ENCODE results near the gene UBE2QL1.

UBE2QL1 gene

GRCh38 chr5:6484446-6484845, 35.8 kb downstream of the UBE2QL1 start:
- H3K27me3 ChIP-seq (ENCODE audit: insufficient read depth, low read length), result no peaks in the 10 kb centered on the region; the same call in 1 of the 2 replicates
- H3K9me2 ChIP-seq (ENCODE audit: low read depth, low read length), result no peaks in the 10 kb centered on the region
- H3K9me3 ChIP-seq (ENCODE audit: low read length), result no peaks in the 10 kb centered on the region
- TF ChIP-seq CTCF (IDR thresholded peaks at IDR 0.05; ENCODE audit: low read length) (no peak), EZH2 (IDR thresholded peaks at IDR 0.05; ENCODE audit: borderline replicate concordance, low read length) (no peak)
- no peak overlapping the region for H3K27ac ChIP-seq (ENCODE audit: low read depth, low read length, poor library complexity, severe bottlenecking)
- no peaks in the 10 kb centered on the region for H3F3A ChIP-seq (ENCODE audit: insufficient read depth, low read length)
- H3K4me2 ChIP-seq (ENCODE audit: low read length), result no peak overlapping the region
- H3K4me1 ChIP-seq (ENCODE audit: insufficient read depth, low read length, severe bottlenecking), result no peaks in the 10 kb centered on the region
- H3K79me2 ChIP-seq (ENCODE audit: insufficient read depth, low read length), result no peaks in the 10 kb centered on the region
- H2AFZ ChIP-seq (ENCODE audit: low read length), result no peak overlapping the region
- no peak overlapping the region for H3K9ac ChIP-seq (ENCODE audit: low read length)
- no peaks in the 10 kb centered on the region for H4K20me1 ChIP-seq (ENCODE audit: insufficient read depth, low read length)
- no peak overlapping the region for H3K4me3 ChIP-seq (ENCODE audit: low read depth, low read length, poor library complexity, severe bottlenecking)
- H3K36me3 ChIP-seq (ENCODE audit: insufficient read depth, low read length), result no peaks in the 10 kb centered on the region

DNA sequence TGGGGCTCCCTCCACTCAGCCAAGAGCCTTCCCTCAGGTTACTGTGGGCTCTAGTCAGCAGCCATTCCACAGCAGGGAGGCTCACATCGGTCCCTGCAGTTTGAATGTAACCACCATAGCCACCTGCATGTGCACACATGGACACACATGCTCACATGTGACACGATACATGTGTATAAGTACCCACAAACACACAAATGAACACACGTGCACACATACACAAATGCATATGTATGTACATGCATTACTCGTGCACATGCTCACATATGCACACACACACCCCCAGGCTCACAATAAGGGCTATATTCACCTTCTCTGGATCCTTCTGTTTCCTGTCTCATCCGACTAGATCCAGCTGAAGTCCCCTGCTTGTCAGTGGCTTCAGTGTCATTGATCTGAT, 36.2 kb downstream of the UBE2QL1 start:
- Histone ChIP-seq H3K27me3 (ENCODE audit: insufficient read depth, low read length) (no peaks in the 10 kb centered on the region; the same call in 1 of the 2 replicates), H3K9me2 (ENCODE audit: low read depth, low read length) (no peaks in the 10 kb centered on the region), H3K4me2 (ENCODE audit: low read length) (no peak overlapping the region), H3K9ac (ENCODE audit: low read length) (no peak overlapping the region), H3K9me3 (ENCODE audit: low read length) (no peaks in the 10 kb centered on the region), H4K20me1 (ENCODE audit: insufficient read depth, low read length) (no peaks in the 10 kb centered on the region), H3K4me3 (ENCODE audit: low read depth, low read length, poor library complexity, severe bottlenecking) (no peak overlapping the region), H3K4me1 (ENCODE audit: insufficient read depth, low read length, severe bottlenecking) (no peaks in the 10 kb centered on the region), H3F3A (ENCODE audit: insufficient read depth, low read length) (no peaks in the 10 kb centered on the region), H2AFZ (ENCODE audit: low read length) (no peak overlapping the region), H3K79me2 (ENCODE audit: insufficient read depth, low read length) (no peaks in the 10 kb centered on the region), H3K27ac (ENCODE audit: low read depth, low read length, poor library complexity, severe bottlenecking) (no peak overlapping the region), H3K36me3 (ENCODE audit: insufficient read depth, low read length) (no peaks in the 10 kb centered on the region)
- TF ChIP-seq EZH2 (IDR thresholded peaks at IDR 0.05; ENCODE audit: borderline replicate concordance, low read length), result no peak
- TF ChIP-seq CTCF (IDR thresholded peaks at IDR 0.05; ENCODE audit: low read length), result no peak

GRCh38 chr5:6485441-6485840, 36.8 kb downstream of the UBE2QL1 start:
- no peaks in the 10 kb centered on the region for H3K79me2 ChIP-seq (ENCODE audit: insufficient read depth, low read length)
- no peak overlapping the region for H3K4me2 ChIP-seq (ENCODE audit: low read length)
- H3K9ac ChIP-seq (ENCODE audit: low read length), result no peak overlapping the region
- no peak for TF ChIP-seq CTCF (IDR thresholded peaks at IDR 0.05; ENCODE audit: low read length)
- no peak for TF ChIP-seq EZH2 (IDR thresholded peaks at IDR 0.05; ENCODE audit: borderline replicate concordance, low read length)
- H3K4me3 ChIP-seq (ENCODE audit: low read depth, low read length, poor library complexity, severe bottlenecking), result no peak overlapping the region
- no peaks in the 10 kb centered on the region for H3K4me1 ChIP-seq (ENCODE audit: insufficient read depth, low read length, severe bottlenecking)
- H4K20me1 ChIP-seq (ENCODE audit: insufficient read depth, low read length), result no peaks in the 10 kb centered on the region
- H3F3A ChIP-seq (ENCODE audit: insufficient read depth, low read length), result no peaks in the 10 kb centered on the region
- H3K27ac ChIP-seq (ENCODE audit: low read depth, low read length, poor library complexity, severe bottlenecking), result no peak overlapping the region
- H3K9me2 ChIP-seq (ENCODE audit: low read depth, low read length), result no peaks in the 10 kb centered on the region
- no peaks in the 10 kb centered on the region; the same call in 1 of the 2 replicates for H3K27me3 ChIP-seq (ENCODE audit: insufficient read depth, low read length)
- no peaks in the 10 kb centered on the region for H3K9me3 ChIP-seq (ENCODE audit: low read length)
- H2AFZ ChIP-seq (ENCODE audit: low read length), result no peak overlapping the region
- H3K36me3 ChIP-seq (ENCODE audit: insufficient read depth, low read length), result no peaks in the 10 kb centered on the region

Data from OCI-LY1 (cell line).